Esophagus squamous epithelium (tissue), 4 donors: ENCODE measurements around the gene CTCF.

ENCODE experiments used
- POLR2A ChIP-seq, 4 donors: fragments of 450-650 bp; IDR thresholded peaks; one replicate each; pipeline ENCODE4 v1.6.1; 2017; ENCODE audit warnings: antibody characterized with exemption in 4 of 4, mild to moderate bottlenecking in 4 of 4, moderate library complexity in 3 of 4
- TF ChIP-seq, protein P1 (sequence below), 6 experiments: fragments of 450-650 bp in 4 of 6; fragments of 200-600 bp in 2 of 6; sonication (generic) in 2 of 6; IDR thresholded peaks; one replicate each; pipeline ENCODE4 v1.5.1; 2016 to 2019; ENCODE audit warnings: antibody characterized with exemption in 6 of 6, mild to moderate bottlenecking in 4 of 6, moderate library complexity in 4 of 6

DNA sequence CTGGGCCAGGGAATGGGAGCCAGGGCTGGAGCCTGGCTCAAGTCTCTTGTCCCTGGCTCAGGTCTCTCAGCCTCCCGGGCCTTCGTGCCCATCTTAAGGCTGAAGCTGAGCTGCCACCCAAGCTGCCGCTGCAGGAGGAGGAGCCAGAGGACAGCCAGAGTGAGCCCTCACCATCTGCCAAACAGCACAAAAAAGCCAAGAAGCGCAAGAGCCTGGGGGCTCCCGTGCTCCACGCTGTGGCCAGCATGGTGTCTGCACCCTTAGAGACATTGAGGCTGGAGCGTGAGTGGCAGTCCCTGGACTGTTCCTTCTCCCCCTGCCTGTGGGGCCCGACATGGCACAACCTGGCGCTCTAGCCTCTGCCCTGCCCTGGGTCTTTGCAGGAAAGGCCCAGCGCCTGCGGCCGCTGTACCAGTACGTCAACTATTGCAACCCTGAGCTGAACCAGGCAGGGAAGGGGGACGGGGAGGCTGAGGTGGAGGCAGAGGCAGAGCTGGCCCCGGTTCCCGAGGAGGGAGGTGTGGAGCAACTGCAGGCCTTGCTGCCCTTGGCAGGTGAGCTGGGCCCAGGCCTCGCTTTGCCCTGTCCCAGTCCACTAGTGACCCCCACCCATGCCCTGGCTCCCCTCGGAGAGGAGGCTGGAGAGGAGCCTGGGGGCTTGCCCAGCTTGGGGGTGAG lies 105.6 kb downstream of the CTCF start:
- TF ChIP-seq, protein P1, sequence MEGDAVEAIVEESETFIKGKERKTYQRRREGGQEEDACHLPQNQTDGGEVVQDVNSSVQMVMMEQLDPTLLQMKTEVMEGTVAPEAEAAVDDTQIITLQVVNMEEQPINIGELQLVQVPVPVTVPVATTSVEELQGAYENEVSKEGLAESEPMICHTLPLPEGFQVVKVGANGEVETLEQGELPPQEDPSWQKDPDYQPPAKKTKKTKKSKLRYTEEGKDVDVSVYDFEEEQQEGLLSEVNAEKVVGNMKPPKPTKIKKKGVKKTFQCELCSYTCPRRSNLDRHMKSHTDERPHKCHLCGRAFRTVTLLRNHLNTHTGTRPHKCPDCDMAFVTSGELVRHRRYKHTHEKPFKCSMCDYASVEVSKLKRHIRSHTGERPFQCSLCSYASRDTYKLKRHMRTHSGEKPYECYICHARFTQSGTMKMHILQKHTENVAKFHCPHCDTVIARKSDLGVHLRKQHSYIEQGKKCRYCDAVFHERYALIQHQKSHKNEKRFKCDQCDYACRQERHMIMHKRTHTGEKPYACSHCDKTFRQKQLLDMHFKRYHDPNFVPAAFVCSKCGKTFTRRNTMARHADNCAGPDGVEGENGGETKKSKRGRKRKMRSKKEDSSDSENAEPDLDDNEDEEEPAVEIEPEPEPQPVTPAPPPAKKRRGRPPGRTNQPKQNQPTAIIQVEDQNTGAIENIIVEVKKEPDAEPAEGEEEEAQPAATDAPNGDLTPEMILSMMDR (IDR thresholded peaks at IDR 0.05): peak; percentile 70 to 93 (median 90)
- TF ChIP-seq POLR2A (IDR thresholded peaks at IDR 0.05): no peak
